SK-N-SH (cell line): ENCODE measurements around the gene TMEM145.

Experiments
- CTCF ChIP-seq: fragments of 200-600 bp; sonication (generic); IDR thresholded peaks from 2 replicates; pipeline ENCODE4 v1.6.1; 2017; ENCODE audit warnings: antibody characterized with exemption, mild to moderate bottlenecking, moderate library complexity
- MAX ChIP-seq: IDR thresholded peaks from 2 replicates; pipeline ENCODE4 v1.4.0; 2012; ENCODE audit warnings: low read depth
- REST ChIP-seq: IDR thresholded peaks from 2 replicates; pipeline ENCODE4 v1.6.1; 2012; ENCODE audit warnings: mild to moderate bottlenecking, low read depth, low read length, moderate library complexity
- USF1 ChIP-seq: IDR thresholded peaks from 2 replicates; pipeline ENCODE4 v1.4.0; 2012; ENCODE audit warnings: low read depth, borderline replicate concordance
- YY1 ChIP-seq: IDR thresholded peaks from 2 replicates; pipeline ENCODE4 v1.4.0; 2012; ENCODE audit warnings: low read depth, mild to moderate bottlenecking

GRCh38 chr19:42293540-42293939 lies 19.6 kb upstream of the TMEM145 start:
- no peak for TF ChIP-seq REST
- no peak for TF ChIP-seq CTCF
- TF ChIP-seq USF1: no peak
- no peak for TF ChIP-seq YY1
- no peak for TF ChIP-seq MAX
